H9 (cell line): ENCODE measurements around the gene CCM2L. TPM values are rescaled to one million over a fixed set of nuclear protein-coding genes. Genes with fewer than 3 reads are reported as not detected.
A peak's percentile ranks its signal among the peaks of the same experiment; 100 is the strongest.

Source experiments
- DNase-seq: peaks from one replicate; pipeline ENCODE4 v3.0.0-alpha.2; 2017
- H2AFZ ChIP-seq: one replicate; pipeline ENCODE4 v1.6.1; 2013; ENCODE audit warnings: mild to moderate bottlenecking, low read length, control low read depth, moderate library complexity
- H2AK5ac ChIP-seq: 2 replicates; pipeline ENCODE4 v1.6.1; 2013; ENCODE audit warnings: low read length, control low read depth, mixed read lengths; ENCODE audit not compliant: insufficient read length
- H2BK120ac ChIP-seq: one replicate; pipeline ENCODE4 v1.6.1; 2013; ENCODE audit warnings: low read depth, mild to moderate bottlenecking, low read length, control low read depth, inconsistent platforms; ENCODE audit not compliant: poor library complexity, severe bottlenecking
- H2BK12ac ChIP-seq: 2 replicates; pipeline ENCODE4 v1.6.1; 2013; ENCODE audit warnings: low read length, control low read depth, mixed read lengths, low read depth; ENCODE audit not compliant: insufficient read length
- H2BK15ac ChIP-seq: 2 replicates; pipeline ENCODE4 v1.6.1; 2013; ENCODE audit warnings: low read depth, low read length, control low read depth
- H2BK20ac ChIP-seq: one replicate; pipeline ENCODE4 v1.6.1; 2013; ENCODE audit warnings: low read depth, mild to moderate bottlenecking, low read length, control low read depth, inconsistent platforms; ENCODE audit not compliant: poor library complexity, severe bottlenecking
- H2BK5ac ChIP-seq: 2 replicates; pipeline ENCODE4 v1.6.1; 2013; ENCODE audit warnings: low read length, control low read depth, mixed read lengths; ENCODE audit not compliant: insufficient read length
- H3K14ac ChIP-seq: 2 replicates; pipeline ENCODE4 v1.6.1; 2013; ENCODE audit warnings: low read length, control low read depth; ENCODE audit not compliant: insufficient read depth
- H3K18ac ChIP-seq: 2 replicates; pipeline ENCODE4 v1.6.1; 2013; ENCODE audit warnings: low read depth, mild to moderate bottlenecking, mixed read lengths, low read length, control low read depth; ENCODE audit not compliant: insufficient read length
- H3K23ac ChIP-seq: 2 replicates; pipeline ENCODE4 v1.6.1; 2013; ENCODE audit warnings: low read length, control low read depth, mixed read lengths, low read depth; ENCODE audit not compliant: insufficient read length
- H3K23me2 ChIP-seq: 2 replicates; pipeline ENCODE4 v1.6.1; 2013; ENCODE audit warnings: low read depth, mild to moderate bottlenecking, mixed read lengths, low read length, control low read depth; ENCODE audit not compliant: insufficient read length, poor library complexity, severe bottlenecking
- H3K27ac ChIP-seq: 2 replicates; pipeline ENCODE4 v1.5.1; 2013; ENCODE audit warnings: low read length, control low read depth, mixed read lengths, low read depth; ENCODE audit not compliant: insufficient read length
- H3K27me3 ChIP-seq: 2 replicates; pipeline ENCODE4 v1.6.1; 2013; ENCODE audit warnings: low read length, control low read depth, inconsistent platforms; ENCODE audit not compliant: insufficient read depth
- H3K4ac ChIP-seq: 2 replicates; pipeline ENCODE4 v1.6.1; 2013; ENCODE audit warnings: low read depth, mild to moderate bottlenecking, control low read depth, inconsistent platforms, low read length, moderate library complexity
- H3K4me1 ChIP-seq: 2 replicates; pipeline ENCODE4 v1.6.1; 2013; ENCODE audit warnings: low read length, control low read depth, inconsistent platforms; ENCODE audit not compliant: insufficient read depth
- H3K4me2 ChIP-seq: 2 replicates; pipeline ENCODE4 v1.6.1; 2013; ENCODE audit warnings: low read length, control low read depth, mixed read lengths; ENCODE audit not compliant: insufficient read length, insufficient read depth
- H3K56ac ChIP-seq: 2 replicates; pipeline ENCODE4 v1.6.1; 2013; ENCODE audit warnings: low read depth, mild to moderate bottlenecking, mixed read lengths, low read length, control low read depth; ENCODE audit not compliant: insufficient read length
- H3K79me1 ChIP-seq: 2 replicates; pipeline ENCODE4 v1.6.1; 2013; ENCODE audit warnings: low read depth, mild to moderate bottlenecking, moderate library complexity, low read length, control low read depth, inconsistent platforms; ENCODE audit not compliant: insufficient read depth, poor library complexity, severe bottlenecking
- H3K79me2 ChIP-seq: 2 replicates; pipeline ENCODE4 v1.6.1; 2013; ENCODE audit warnings: low read length, control low read depth, inconsistent platforms; ENCODE audit not compliant: insufficient read depth
- H3K9ac ChIP-seq: 2 replicates; pipeline ENCODE4 v1.6.1; 2013; ENCODE audit warnings: low read length, control low read depth, mixed read lengths; ENCODE audit not compliant: insufficient read length; ENCODE audit errors: extremely low read depth
- H3K9me3 ChIP-seq: one replicate; pipeline ENCODE4 v1.6.1; 2013; ENCODE audit warnings: low read depth, low read length, inconsistent platforms; ENCODE audit not compliant: control insufficient read depth
- H3T11ph ChIP-seq: one replicate; pipeline ENCODE4 v1.6.1; 2013; ENCODE audit warnings: mild to moderate bottlenecking, low read length, control low read depth, inconsistent platforms
- H4K20me1 ChIP-seq: one replicate; pipeline ENCODE4 v1.6.1; 2013; ENCODE audit not compliant: control insufficient read depth, insufficient read length, insufficient read depth
- H4K5ac ChIP-seq: 2 replicates; pipeline ENCODE4 v1.6.1; 2013; ENCODE audit warnings: low read depth, mild to moderate bottlenecking, mixed read lengths, low read length, control low read depth; ENCODE audit not compliant: insufficient read length
- H4K8ac ChIP-seq: replicated peaks from 2 replicates; pipeline ENCODE4 v1.6.1; 2013; ENCODE audit warnings: low read length, control low read depth, mixed read lengths, low read depth; ENCODE audit not compliant: insufficient read length
- H4K91ac ChIP-seq: 2 replicates; pipeline ENCODE4 v1.6.1; 2013; ENCODE audit warnings: low read depth, mild to moderate bottlenecking, moderate library complexity, mixed read lengths, low read length, control low read depth; ENCODE audit not compliant: insufficient read length
- H3K27ac Mint-ChIP-seq, 3 experiments: 2 replicates in 2 of 3; 3 replicates in 1 of 3; pipeline ENCODE4 v1.8.0; 2020 to 2021; ENCODE audit warnings: mixed read lengths in 3 of 3, mild to moderate bottlenecking in 1 of 3, moderate library complexity in 1 of 3
- H3K27me3 Mint-ChIP-seq: 2 replicates; pipeline ENCODE4 v1.8.0; 2021; ENCODE audit warnings: low read depth, mild to moderate bottlenecking, moderate library complexity, mixed read lengths
- H3K36me3 Mint-ChIP-seq, 3 experiments: 2 replicates in 2 of 3; 3 replicates in 1 of 3; pipeline ENCODE4 v1.8.0; 2020 to 2021; ENCODE audit warnings: low read depth in 3 of 3, mixed read lengths in 3 of 3; ENCODE audit not compliant: insufficient read depth in 1 of 3
- H3K4me1 Mint-ChIP-seq, 2 experiments: 2 replicates each; pipeline ENCODE4 v1.8.0; 2020; ENCODE audit warnings: mixed read lengths in 2 of 2
- H3K4me3 Mint-ChIP-seq, 2 experiments: 2 replicates in 1 of 2; 3 replicates in 1 of 2; pipeline ENCODE4 v1.8.0; 2020 to 2021; ENCODE audit warnings: mild to moderate bottlenecking in 2 of 2, mixed read lengths in 2 of 2, moderate library complexity in 1 of 2
- H3K9me3 Mint-ChIP-seq, 2 experiments: 2 replicates in 1 of 2; 3 replicates in 1 of 2; pipeline ENCODE4 v1.8.0; 2020; ENCODE audit warnings: mild to moderate bottlenecking in 2 of 2, mixed read lengths in 2 of 2, moderate library complexity in 1 of 2
- CTCF ChIP-seq: fragments of 200-600 bp; sonication (generic); conservative IDR thresholded peaks from 3 replicates; pipeline ENCODE4 v1.8.0; 2021; ENCODE audit warnings: antibody characterized with exemption, mild to moderate bottlenecking
- WGBS: extraction: QIAGEN DNeasy Blood & Tissue Kit; methylation state at CpG from one replicate; pipeline ENCODE4 v1.1.7; 2013; ENCODE audit warnings: missing lambda C conversion rate, low lambda C conversion rate, mixed read lengths; ENCODE audit not compliant: insufficient read length; ENCODE audit errors: extremely low coverage; 5-methylcytosine and 5-hydroxymethylcytosine counted together
- total RNA-seq: library from RNA; stranded (reverse); gene quantifications from 2 replicates; pipeline ENCODE4 v1.2.1, GENCODE V29; 2021

The CCM2L gene
- total RNA-seq, 1 experiment from 2014 or later = 4.6 TPM

DNA sequence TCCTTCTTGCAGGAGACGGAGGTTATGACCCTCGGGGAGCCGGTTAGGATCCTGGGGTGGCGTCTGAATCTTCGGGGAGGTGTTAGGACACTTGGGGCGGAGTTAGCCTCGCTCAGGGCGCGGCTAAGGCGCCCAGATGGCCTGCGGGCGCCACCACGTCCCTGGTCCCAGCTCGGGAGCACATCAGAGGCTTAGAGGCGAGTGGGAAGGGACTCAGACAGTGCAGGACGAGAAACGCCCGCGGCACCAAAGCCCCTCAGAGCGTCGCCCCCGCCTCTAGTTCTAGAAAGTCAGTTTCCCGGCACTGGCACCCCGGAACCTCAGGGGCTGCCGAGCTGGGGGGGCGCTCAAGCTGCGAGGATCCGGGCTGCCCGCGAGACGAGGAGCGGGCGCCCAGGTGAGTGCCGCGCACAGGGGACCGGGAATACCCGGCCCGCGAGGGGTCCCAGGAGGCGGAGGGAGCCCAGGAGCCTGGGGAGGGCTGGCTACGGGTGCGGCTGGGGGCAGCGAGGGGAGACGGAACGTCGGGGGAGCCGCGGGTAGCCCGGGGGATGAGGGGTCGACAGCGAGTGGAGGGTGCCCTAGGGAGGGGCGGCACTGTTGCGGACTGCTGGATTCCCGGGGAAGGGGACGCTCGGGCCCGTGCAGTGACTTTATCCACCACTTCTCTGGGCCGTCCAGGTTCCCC is 42.0 kb downstream of the CCM2L start, which contains the start of gene HCK:
Gene HCK, plus strand, starts transcription at position 153 of the 688 bp plus-strand sequence.
- H2BK15ac ChIP-seq = no peak within 1 kb of the TSS
- no peak within 1 kb of the TSS for H3K56ac ChIP-seq
- peak within 1 kb of the TSS; percentile 27 for H3K18ac ChIP-seq
- no peak for TF ChIP-seq CTCF
- H3K4me2 ChIP-seq = peak within 1 kb of the TSS; percentile 66
- no peak within 1 kb of the TSS for H4K5ac ChIP-seq
- H3K9me3 ChIP-seq = no peaks in the 10 kb centered on the region
- no peak within 1 kb of the TSS for H4K8ac ChIP-seq
- no peak within 1 kb of the TSS for H3T11ph ChIP-seq
- H2BK5ac ChIP-seq = no peak within 1 kb of the TSS
- Mint-ChIP-seq H3K27ac (peak within 1 kb of the TSS in 1 of 3 experiments; percentile 3; a peak in 1 of 7 replicates), H3K4me1 (peaks cover 17 to 19% of the 10 kb centered on the region in 2 experiments), H3K36me3 (no peaks in the 10 kb centered on the region; a peak in 1 of 7 replicates), H3K27me3 (peaks cover 77% of the 10 kb centered on the region), H3K9me3 (no peaks in the 10 kb centered on the region), H3K4me3 (peak within 1 kb of the TSS; percentile 68 to 88)
- no peak within 1 kb of the TSS for H2BK12ac ChIP-seq
- no peaks in the 10 kb centered on the region for H3K79me1 ChIP-seq
- H3K27ac ChIP-seq = no peak within 1 kb of the TSS
- H3K27me3 ChIP-seq = peaks cover 12% of the 10 kb centered on the region; the same call in 1 of the 2 replicates
- H2BK20ac ChIP-seq = no peak within 1 kb of the TSS
- no peaks in the 10 kb centered on the region for H3K4me1 ChIP-seq
- no peak for DNase-seq
- no peak within 1 kb of the TSS for H4K91ac ChIP-seq
- H3K79me2 ChIP-seq = no peaks in the 10 kb centered on the region
- no peaks in the 10 kb centered on the region for H4K20me1 ChIP-seq
- peaks cover 20% of the 10 kb centered on the region for H3K23me2 ChIP-seq
- no CpG with 5 or more reads among the region's 58 CpGs for WGBS
- H3K4ac ChIP-seq = no peak within 1 kb of the TSS
- no peak within 1 kb of the TSS for H3K23ac ChIP-seq
- H2AFZ ChIP-seq = peak within 1 kb of the TSS; percentile 25
- peak within 1 kb of the TSS; percentile 76; the same call in 1 of the 2 replicates for H3K14ac ChIP-seq
- no peak within 1 kb of the TSS for H3K9ac ChIP-seq
- H2AK5ac ChIP-seq = no peak within 1 kb of the TSS
- no peak within 1 kb of the TSS for H2BK120ac ChIP-seq
